Glutamatergic neuron (in vitro differentiated cells): ENCODE results near the gene TEX13C. TPM values are rescaled to one million over a fixed set of nuclear protein-coding genes. Genes with fewer than 3 reads are reported as not detected.
"Not testable (repeated sequence)": the region's sequence is repeated elsewhere in the genome, so short reads cannot be mapped to it uniquely, and the experiment has no call there.

Source experiments
- DNase-seq: peaks from one replicate; pipeline ENCODE4 v3.0.0; 2022
- H3K27ac Mint-ChIP-seq: one replicate; pipeline ENCODE4 v1.8.0; 2020; ENCODE audit warnings: mild to moderate bottlenecking, mixed read lengths, inconsistent platforms; ENCODE audit not compliant: unreplicated experiment
- H3K27me3 Mint-ChIP-seq: one replicate; pipeline ENCODE4 v1.8.0; 2020; ENCODE audit warnings: mild to moderate bottlenecking, moderate library complexity, mixed read lengths, inconsistent platforms; ENCODE audit not compliant: unreplicated experiment
- H3K36me3 Mint-ChIP-seq: one replicate; pipeline ENCODE4 v1.8.0; 2020; ENCODE audit warnings: mild to moderate bottlenecking, mixed read lengths, inconsistent platforms; ENCODE audit not compliant: unreplicated experiment
- H3K4me1 Mint-ChIP-seq: one replicate; pipeline ENCODE4 v1.8.0; 2020; ENCODE audit warnings: mild to moderate bottlenecking, low read depth, mixed read lengths, inconsistent platforms; ENCODE audit not compliant: unreplicated experiment
- H3K4me3 Mint-ChIP-seq: one replicate; pipeline ENCODE4 v1.8.0; 2020; ENCODE audit warnings: mild to moderate bottlenecking, mixed read lengths, inconsistent platforms; ENCODE audit not compliant: unreplicated experiment
- H3K9me3 Mint-ChIP-seq: one replicate; pipeline ENCODE4 v1.8.0; 2020; ENCODE audit warnings: mild to moderate bottlenecking, moderate library complexity, mixed read lengths, inconsistent platforms; ENCODE audit not compliant: unreplicated experiment
- total RNA-seq: library from RNA; stranded (reverse); fragmentation: NEBNext Ultra II Directional; extraction: Animal tissue kit (Norgen Biotek cat#: 25700); gene quantifications from one replicate; pipeline ENCODE4 v1.2.1, GENCODE V29; 2021; ENCODE audit not compliant: unreplicated experiment
- TF ChIP-seq, protein P1 (sequence below): fragments of 200-600 bp; sonication (generic); IDR thresholded peaks from one replicate; pipeline ENCODE4 v1.5.0; 2021; ENCODE audit not compliant: partially characterized antibody, unreplicated experiment

The TEX13C gene
- total RNA-seq, 1 donor from 2014 or later: not detected

DNA sequence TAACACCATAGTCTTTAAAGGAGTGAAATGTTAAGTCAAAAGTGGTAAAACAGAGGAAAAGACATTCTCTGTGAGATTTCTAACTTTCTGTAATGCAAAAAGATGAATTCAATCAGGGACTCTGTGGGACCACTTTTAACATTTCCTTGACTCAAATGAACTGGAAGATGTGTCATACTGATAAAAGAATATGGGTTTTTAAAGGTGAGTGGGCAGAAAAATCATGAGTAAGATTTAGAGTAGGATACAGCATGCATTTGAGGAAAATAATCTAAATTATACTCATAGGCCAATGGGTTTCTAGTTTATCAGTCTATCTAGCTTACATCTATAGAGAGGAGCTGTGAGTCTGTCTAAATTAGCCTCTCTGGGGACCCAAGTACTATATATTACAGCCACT lies 11.0 kb upstream of the TEX13C start:
- Mint-ChIP-seq H3K4me3 (no peak overlapping the region), H3K9me3 (no peaks in the 10 kb centered on the region), H3K36me3 (no peaks in the 10 kb centered on the region), H3K4me1 (no peaks in the 10 kb centered on the region), H3K27ac (no peak overlapping the region), H3K27me3 (peaks cover 1% of the 10 kb centered on the region)
- DNase-seq: no peak
- TF ChIP-seq, protein P1, sequence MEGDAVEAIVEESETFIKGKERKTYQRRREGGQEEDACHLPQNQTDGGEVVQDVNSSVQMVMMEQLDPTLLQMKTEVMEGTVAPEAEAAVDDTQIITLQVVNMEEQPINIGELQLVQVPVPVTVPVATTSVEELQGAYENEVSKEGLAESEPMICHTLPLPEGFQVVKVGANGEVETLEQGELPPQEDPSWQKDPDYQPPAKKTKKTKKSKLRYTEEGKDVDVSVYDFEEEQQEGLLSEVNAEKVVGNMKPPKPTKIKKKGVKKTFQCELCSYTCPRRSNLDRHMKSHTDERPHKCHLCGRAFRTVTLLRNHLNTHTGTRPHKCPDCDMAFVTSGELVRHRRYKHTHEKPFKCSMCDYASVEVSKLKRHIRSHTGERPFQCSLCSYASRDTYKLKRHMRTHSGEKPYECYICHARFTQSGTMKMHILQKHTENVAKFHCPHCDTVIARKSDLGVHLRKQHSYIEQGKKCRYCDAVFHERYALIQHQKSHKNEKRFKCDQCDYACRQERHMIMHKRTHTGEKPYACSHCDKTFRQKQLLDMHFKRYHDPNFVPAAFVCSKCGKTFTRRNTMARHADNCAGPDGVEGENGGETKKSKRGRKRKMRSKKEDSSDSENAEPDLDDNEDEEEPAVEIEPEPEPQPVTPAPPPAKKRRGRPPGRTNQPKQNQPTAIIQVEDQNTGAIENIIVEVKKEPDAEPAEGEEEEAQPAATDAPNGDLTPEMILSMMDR: no peak

DNA sequence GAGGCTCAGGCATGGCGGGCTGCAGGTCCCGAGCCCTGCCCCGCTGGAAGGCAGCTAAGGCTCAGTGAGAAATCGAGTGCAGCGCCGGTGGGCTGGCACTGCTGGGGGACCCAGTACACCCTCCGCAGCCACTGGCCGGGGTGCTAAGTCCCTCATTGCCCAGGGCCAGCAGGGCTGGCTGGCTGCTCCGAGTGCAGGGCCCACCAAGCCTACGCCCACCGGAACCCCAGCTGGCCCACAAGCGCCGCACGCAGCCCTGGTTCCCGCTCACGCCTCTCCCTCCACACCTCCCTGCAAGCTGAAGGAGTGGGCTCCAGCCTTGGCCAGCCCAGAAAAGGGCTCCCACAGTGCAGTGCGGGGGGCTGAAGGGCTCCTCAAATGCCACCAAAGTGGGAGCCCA lies 505 bp upstream of the TEX13C start:
- not testable (repeated sequence) for H3K27me3 Mint-ChIP-seq, H3K4me1 Mint-ChIP-seq, DNase-seq, H3K9me3 Mint-ChIP-seq, H3K4me3 Mint-ChIP-seq, H3K36me3 Mint-ChIP-seq, H3K27ac Mint-ChIP-seq

DNA sequence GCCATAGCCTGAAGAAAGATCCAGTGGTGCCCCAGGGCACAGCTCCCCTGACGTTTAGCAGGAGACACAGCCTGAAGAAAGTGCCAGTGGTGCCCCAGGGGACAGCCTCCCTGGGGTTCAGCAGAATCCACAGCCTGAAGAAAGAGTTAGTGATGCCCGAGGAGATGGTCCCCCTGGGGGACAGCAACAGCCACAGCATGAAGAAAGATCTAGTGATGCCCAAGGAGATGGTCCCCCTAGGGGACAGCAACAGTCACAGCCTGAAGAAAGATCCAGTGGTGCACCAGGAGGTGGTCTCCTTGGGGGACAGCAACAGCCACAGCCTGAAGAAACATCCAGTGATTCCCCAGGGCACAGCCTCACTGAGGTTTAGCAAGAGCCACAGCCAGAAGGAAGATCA lies 2.8 kb downstream of the TEX13C start:
- Mint-ChIP-seq H3K9me3 (no peaks in the 10 kb centered on the region), H3K4me1 (no peaks in the 10 kb centered on the region), H3K4me3 (no peak overlapping the region), H3K36me3 (no peaks in the 10 kb centered on the region), H3K27ac (no peak overlapping the region), H3K27me3 (no peaks in the 10 kb centered on the region)
- TF ChIP-seq, protein P1: no peak
- DNase-seq: no peak

DNA sequence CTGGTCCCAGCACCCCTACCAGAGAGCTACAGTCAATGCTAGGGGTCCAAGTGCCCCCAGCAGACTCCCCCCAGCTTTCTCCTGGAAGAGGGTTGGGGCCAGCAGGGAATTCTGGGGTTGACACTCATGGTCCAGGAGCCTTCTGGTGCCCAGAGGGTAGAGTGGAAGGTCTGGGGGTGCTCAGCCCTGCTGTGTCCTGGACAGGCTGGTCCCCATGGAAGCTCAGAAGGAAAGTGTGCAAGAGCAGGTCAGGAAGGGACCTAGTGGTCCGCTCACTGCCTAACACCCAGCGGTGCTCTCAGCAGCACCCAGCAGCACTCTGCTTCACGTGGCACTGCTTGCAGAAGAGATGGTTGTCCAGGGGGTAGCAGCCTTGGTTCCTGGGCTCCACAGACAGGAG lies 6.9 kb downstream of the TEX13C start:
- no peak overlapping the region for H3K27ac Mint-ChIP-seq

DNA sequence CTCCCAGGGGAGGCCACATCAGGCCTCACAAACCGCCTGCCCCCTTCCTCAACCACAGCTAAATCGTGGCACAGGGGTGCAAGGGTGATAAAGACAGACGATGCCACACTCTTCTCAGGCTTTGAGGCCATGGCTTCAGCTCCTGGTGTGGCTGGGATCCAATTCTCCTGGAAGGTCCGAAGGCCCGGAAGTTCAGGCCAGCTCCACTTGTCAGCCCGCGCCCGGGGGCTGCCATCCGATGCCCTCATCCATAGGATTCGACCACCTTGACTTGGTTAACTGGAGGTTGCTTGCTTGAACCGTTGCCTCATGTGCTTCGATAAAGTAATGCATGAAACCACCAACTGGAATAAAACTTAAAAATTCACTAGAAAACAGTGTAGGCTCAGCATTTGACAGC lies 8.2 kb downstream of the TEX13C start:
- H3K36me3 Mint-ChIP-seq: no peaks in the 10 kb centered on the region
- no peak overlapping the region for H3K27ac Mint-ChIP-seq
- no peaks in the 10 kb centered on the region for H3K27me3 Mint-ChIP-seq
- TF ChIP-seq, protein P1: no peak
- no peak overlapping the region for H3K4me3 Mint-ChIP-seq
- no peaks in the 10 kb centered on the region for H3K9me3 Mint-ChIP-seq
- DNase-seq: no peak
- no peaks in the 10 kb centered on the region for H3K4me1 Mint-ChIP-seq

More for the DNA sequence above, 6.9 kb downstream of the TEX13C start:
- Mint-ChIP-seq H3K4me3 (no peak overlapping the region), H3K36me3 (no peaks in the 10 kb centered on the region), H3K9me3 (no peaks in the 10 kb centered on the region), H3K27me3 (no peaks in the 10 kb centered on the region), H3K4me1 (no peaks in the 10 kb centered on the region)
- TF ChIP-seq, protein P1: no peak
- DNase-seq: no peak

DNA sequence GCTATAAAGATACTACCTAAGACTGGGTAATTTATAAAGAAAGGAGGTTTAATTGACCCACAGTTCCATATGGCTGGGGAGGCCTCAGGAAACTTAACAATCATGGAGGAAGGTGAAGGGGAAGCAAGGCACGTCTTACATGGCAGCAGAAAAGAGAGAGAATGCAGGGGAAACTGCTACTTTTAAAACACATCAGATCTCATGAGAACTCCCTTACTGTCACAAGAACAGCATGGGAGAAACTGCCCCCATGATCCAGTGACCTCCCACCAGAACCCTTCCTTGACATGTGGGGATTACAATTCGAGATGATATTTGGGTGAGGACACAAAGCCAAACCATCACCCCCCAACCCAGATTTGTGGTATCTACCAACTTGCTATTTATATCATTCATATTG lies 13.9 kb downstream of the TEX13C start:
- H3K9me3 Mint-ChIP-seq: no peaks in the 10 kb centered on the region
- DNase-seq: no peak
- H3K4me1 Mint-ChIP-seq: no peaks in the 10 kb centered on the region
- H3K4me3 Mint-ChIP-seq: no peak overlapping the region
- no peaks in the 10 kb centered on the region for H3K36me3 Mint-ChIP-seq
- H3K27me3 Mint-ChIP-seq: no peaks in the 10 kb centered on the region
- no peak overlapping the region for H3K27ac Mint-ChIP-seq
- TF ChIP-seq, protein P1: no peak
